Measurements from ENCODE around the gene MICB. TPM values are rescaled to one million over a fixed set of nuclear protein-coding genes. Genes with fewer than 3 reads are reported as not detected.

The MICB gene
- total RNA-seq, 2 donors from 2014 or later, result 2.1 to 2.2 TPM

DNA sequence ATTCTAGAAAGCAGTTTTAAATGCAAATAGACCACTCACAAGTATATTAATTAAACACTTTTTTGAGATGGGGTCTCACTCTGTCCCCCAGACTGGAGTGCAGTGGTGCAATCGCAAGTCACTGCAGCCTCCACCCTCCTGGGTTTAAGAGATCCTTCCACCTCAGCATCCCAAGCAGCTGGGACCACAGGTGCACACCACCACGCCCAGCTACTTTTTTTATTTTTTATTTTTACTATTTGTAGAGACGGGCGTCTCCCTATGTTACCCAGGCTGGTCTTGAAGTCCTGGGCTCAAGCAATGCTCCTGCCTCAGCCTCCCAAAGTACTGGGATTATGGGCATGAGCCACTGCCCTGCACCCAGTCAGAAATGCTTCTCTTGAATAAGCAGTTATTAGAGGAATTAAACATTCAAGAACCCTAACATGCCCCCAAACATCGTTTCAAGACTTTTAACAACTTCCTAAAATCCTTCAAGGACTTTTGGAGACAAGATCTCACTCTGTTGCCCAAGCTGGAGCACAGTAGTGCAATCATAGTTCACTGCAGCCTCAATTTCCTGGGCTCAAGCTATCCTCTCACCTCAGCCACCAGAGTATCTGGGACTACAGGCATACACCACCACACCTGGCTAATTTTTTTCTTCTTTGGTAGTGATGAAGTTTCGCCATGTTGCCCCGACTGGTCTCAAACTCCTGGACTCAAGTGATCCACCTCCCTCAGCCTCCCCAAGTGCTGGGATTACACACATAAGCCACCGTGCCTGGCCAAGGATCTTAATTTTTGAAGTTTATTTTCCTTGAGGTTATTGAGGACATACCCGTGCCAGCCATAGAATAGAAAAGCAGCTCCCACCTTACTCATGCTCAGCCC is 34.1 kb downstream of the MICB start:
- DNase-seq (no peak), ATAC-seq (no peak)
- intact Hi-C loops (cut with DNase I), result no loop called here

DNA sequence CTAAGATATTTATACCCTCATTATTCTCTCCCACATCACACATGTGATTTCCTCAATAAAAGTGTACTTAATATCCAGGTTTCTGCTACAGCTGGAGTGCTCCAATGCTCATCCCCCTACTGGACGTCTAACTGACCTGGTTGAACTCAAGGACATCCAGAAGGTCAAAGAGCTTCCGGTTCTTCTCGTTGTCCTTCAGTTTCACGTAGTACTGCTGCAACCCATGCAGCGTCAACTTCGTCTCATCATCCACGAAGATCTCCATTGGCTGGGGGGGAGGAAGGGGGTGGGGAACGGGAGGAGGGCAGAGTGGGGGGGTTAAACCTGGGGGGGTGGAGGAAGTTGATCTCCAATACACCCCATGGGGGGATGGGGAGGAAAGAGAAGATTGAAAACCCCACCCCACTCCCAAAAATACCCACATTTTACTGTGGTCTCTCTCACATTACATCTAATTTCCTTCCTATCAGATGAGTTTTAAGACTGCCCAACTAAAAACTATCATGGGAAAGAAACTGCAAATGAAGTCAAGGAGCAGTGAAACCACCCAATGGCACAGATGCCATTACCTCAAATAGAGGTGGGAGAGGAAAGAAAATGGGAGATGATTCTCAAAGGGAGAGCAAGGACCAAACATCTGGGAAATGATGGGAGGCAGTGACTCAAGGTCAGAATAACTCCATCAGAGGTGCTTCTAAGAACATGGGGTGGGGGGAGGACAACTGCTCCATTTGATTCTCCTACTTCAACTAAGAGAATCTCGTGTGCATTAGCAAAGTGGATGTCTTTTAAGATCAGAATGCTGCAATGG is 34.9 kb downstream of the MICB start:
- intact Hi-C loops (cut with DNase I), result no loop called here
- ATAC-seq (no peak), DNase-seq (no peak)

- ATAC-seq (no peak), DNase-seq (no peak)
- intact Hi-C loops (cut with DNase I), result no loop called here
Measured at GRCh38 chr6:31533455-31533841, 35.5 kb downstream of the MICB start.

DNA sequence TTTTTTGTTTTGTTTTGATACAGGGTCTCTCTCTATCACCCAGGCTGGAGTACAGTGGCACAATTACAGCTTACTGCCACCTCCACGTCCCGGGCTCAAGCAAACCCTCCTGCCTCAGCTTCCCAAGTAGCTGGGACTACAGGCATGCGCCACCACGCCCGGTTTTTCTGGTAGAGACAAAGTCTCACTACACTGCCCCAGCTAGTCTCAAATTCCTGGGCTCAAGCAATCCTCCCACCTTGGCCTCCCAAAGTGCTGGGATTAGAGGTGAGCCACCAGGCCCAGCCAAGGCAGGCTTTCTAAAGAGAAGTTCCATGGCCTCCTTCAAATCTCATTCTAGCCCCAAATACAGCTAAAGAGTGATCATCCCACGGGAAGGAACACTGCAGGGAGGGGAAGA is 36.1 kb downstream of the MICB start:
- no peak for DNase-seq
- ATAC-seq, result no peak
- intact Hi-C loops (cut with DNase I), result no loop called here

GRCh38 chr6:31534521-31535040 is 36.6 kb downstream of the MICB start:
- ATAC-seq, result no peak
- intact Hi-C loops (cut with DNase I), result no loop called here
- DNase-seq, result no peak

DNA sequence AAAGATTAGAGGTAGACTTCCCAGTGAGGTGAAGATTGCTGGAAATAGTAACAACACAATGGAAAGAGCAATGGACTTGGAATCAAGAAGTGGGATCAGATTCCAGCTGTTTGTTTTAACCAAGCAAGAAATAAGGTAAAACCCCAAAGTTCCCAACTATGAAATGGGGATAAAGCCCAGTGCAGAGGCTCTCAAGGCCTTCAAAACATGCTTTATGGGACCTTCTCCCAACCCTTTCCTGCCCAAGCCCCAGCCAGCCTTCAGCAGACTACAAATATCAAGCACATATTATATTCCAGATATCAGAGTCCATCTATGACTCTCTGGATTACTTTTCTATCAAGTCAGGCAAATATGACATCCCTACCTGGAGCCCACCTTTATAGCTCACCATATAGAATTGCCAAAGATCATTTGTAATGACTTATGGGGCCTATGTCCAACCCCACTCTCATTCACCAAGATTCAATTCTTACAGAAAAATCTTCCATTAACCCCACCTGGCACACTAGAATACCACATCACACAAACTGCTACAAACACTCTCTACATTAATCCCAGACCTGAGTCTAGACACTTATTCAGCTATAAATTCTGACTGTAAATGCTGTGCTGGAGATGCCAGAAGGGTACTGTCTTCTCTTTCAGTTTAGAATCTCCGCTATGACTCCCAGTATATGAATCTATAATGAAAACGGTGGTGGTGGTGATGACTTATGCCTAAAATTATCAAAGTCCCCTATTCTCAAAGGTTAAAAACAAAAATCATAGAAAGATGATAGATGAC is 37.8 kb downstream of the MICB start:
- ATAC-seq, result no peak
- intact Hi-C loops (cut with DNase I), result no loop called here

DNA sequence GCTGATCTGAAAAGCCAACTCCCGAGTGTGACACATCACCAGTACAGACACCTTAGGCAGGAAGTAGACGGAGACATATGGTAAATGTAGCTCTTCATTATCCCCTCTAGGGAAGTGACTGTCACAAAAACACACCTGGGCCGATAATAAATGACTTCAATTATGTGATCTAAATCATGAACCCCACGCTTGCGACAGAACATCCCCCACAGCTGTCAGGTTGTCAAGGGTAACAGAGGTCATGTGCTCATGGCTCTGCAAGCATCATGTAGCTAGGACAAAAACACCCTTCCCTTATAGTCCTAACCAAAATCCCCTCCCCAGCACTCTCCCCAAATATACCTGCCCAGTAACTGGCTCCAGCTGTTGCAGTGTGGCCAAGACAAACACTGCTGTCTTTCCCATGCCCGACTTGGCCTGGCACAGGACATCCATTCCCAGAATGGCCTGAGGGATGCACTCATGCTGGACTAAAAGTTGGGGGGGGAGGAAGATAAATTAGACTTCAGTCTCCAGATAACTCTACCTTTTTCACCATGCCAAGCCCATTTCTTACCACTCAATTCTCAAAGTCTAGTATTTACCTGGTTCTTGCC is 41.0 kb downstream of the MICB start:
- no peak for DNase-seq
- intact Hi-C loops (cut with DNase I), result no loop called here
- no peak for ATAC-seq

More for the DNA sequence above, 37.8 kb downstream of the MICB start:
- DNase-seq, result no peak

GRCh38 chr6:31540640-31541039 is 42.7 kb downstream of the MICB start:
- ATAC-seq, result no peak
- intact Hi-C loops (cut with DNase I), result loop anchor here in 1 of 2 donors (5.0 kb wide), 1 partner anchor 43 kb away; the partner anchor contains the start of gene MICB
- DNase-seq, result no peak

DNA sequence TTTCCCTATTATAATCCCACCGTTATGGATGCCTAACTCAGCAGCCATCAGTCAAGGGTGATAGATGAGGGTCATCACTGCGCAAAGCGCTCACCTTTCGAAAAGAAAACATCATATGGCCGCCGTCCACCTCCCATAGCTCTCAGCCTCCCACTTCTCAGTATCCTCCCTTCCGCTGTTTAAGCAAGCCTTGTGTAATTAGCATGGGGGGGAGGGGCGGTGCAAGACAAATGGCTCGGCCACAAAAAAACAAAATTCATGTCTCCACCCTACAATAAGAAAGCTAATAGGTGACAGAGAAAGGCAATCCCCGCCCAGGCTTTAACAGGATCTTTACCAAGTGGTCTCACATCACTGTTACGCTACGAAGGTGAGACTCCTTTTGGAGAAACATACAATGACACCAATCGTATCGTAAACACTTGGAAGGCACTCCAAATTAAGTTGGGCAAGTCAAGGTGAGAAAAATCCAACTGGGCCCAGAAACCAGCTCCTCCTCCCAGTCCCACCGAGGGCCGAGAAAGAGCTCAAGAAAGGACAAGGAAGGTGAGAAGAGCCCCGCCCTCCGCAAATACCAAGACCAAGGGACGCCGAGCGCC is 43.2 kb downstream of the MICB start:
- DNase-seq (peak; percentile 65), ATAC-seq (peak; percentile 31 to 47)
- intact Hi-C loops (cut with DNase I), result loop anchor here in 1 of 2 donors (5.0 kb wide), 1 partner anchor 44 kb away; the partner anchor contains the start of gene MICB

- ATAC-seq, result peak; percentile 93 to 94
- intact Hi-C loops (cut with DNase I), result loop anchor here in 1 of 2 donors (5.0 kb wide), 1 partner anchor 45 kb away; the partner anchor contains the start of gene MICB
- DNase-seq, result peak; percentile 96
Measured at GRCh38 chr6:31541658-31542521, 43.9 kb downstream of the MICB start, which contains the start of gene DDX39B. Gene DDX39B (minus strand): TSS chr6:31542003. CDS start chr6:31540532, 1,471 bp downstream.

GRCh38 chr6:31543639-31544038 is 45.7 kb downstream of the MICB start:
- intact Hi-C loops (cut with DNase I), result loop anchor here in 1 of 2 donors (5.0 kb wide), 1 partner anchor 46 kb away; the partner anchor contains the start of gene MICB
- ATAC-seq, result no peak
- no peak for DNase-seq

DNA sequence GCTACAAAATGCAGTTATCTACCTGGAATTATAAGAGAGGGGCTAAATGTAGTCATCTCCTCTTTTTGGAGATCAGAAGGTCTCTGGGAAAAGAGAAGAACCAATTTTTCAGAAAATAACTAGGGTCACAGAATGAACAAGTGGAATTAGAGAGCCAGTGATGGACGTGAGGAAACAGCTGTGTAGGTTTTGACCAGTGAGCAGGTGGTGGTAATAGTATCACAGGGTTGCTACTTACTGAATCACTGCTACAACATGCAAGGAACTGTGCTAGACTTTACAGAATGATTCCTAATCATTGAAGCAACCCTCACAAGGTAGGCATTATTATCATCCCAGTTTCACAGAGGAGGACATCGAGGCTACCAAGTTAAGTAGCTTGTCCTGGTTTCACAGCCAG is 46.7 kb downstream of the MICB start:
- DNase-seq (no peak), ATAC-seq (no peak)
- intact Hi-C loops (cut with DNase I), result loop anchor here in 1 of 2 donors (5.0 kb wide), 2 partner anchors 38 to 47 kb away; partner anchors contain the start of genes LTB and MICB

DNA sequence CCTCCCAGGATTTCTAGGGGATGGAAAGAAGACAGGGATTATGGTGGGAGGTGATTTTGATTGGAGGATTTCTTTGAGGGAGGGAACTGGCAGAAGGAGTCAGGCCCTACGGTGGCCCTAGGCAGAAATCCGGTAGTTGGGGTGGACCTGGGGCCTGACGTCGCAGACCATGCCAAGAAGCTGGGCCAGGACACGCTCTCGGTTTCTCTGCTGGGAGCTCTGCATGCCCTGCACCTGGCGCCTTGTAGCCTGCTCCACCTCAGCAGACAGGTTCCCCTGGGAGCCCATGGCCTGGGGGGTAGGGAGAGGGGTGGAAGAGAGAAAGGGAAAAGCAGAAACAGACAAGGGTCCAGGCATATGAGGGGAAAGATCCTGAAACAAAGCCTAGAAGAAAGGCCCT is 47.3 kb downstream of the MICB start:
- ATAC-seq, result no peak
- intact Hi-C loops (cut with DNase I), result loop anchor here in 1 of 2 donors (5.0 kb wide), 1 partner anchor 37 kb away; the partner anchor contains the start of gene LTB
- DNase-seq, result no peak

- peak; percentile 70 to 83 for ATAC-seq
- intact Hi-C loops (cut with DNase I), result loop anchor here in 1 of 2 donors (1.0 to 5.0 kb wide), 2 partner anchors 36 to 52 kb away; partner anchors contain the start of gene LTB
- peak; percentile 87 for DNase-seq
Measured at GRCh38 chr6:31546339-31546957, 48.5 kb downstream of the MICB start, which contains the start of gene ATP6V1G2. Gene ATP6V1G2 (minus strand): TSS chr6:31546608. CDS start chr6:31546559, 49 bp downstream.

DNA sequence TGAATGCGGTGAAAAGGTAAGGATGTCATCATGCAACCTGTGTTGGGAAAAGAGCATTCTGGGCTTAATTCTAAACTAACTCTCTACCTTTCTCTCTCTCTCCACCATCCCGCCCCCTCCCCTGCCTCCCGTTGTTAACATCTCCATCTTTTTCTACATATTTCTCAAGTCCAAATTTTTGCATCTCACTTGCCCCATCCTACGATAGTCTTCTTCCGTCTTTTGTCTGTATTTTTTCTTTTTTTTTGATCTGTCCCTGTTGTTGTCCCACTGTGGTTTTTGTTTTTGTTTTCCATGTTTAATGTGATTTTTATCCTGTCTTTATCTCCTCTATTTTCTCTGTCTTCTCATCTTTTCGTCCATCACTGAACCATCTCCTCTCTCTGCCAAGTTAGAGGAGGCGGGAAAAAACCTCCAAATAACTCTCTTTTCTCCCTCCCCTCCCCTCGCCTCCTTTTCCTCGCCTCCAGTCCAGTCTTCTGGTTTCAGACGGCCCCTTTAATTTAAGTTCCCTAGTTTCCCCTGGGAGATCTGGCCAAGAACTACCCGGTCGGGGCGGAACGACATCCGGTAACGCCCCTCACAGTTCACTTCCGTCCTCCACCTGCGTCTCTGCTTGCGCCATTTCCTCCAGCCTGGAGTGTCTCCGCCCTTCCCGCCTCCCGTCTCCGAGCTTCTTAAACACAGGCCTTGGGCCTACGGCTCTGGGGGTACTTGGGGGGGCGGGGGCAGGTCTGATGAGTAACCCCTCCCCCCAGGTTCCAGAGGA is 49.2 kb downstream of the MICB start, which contains the start of gene NFKBIL1:
Gene NFKBIL1, plus strand, starts transcription at position 651 of the 769 bp plus-strand sequence. Its CDS starts 87 bp downstream, at position 738.
- ATAC-seq, result peak; percentile 97 to 98
- DNase-seq, result peak; percentile 97
- intact Hi-C loops (cut with DNase I), result loop anchor here in 1 of 2 donors (1.0 to 5.0 kb wide), 2 partner anchors 35 to 51 kb away; partner anchors contain the start of gene LTB
